Measurements from ENCODE around the gene IL21.

- TF ChIP-seq CTCF (optimal IDR thresholded peaks at IDR 0.05 in 1 of 3, IDR thresholded peaks at IDR 0.05 in 1 of 3, conservative IDR thresholded peaks at IDR 0.05 in 1 of 3; ENCODE audit: extremely low read depth in 1 of 3, insufficient read depth in 2 of 3, low read length in 3 of 3) (no peak), EZH2 (IDR thresholded peaks at IDR 0.05; ENCODE audit: low read length) (no peak)
Measured at GRCh38 chr4:122617597-122618593, 3.0 kb downstream of the IL21 start.

All from keratinocyte (primary cell).